Gastroesophageal sphincter (tissue), 4 donors: ENCODE measurements around the gene CCDC54. TPM values are rescaled to one million over a fixed set of nuclear protein-coding genes. Genes with fewer than 3 reads are reported as not detected.

Experiments used
- ATAC-seq: fragments of 150-250 bp; one replicate; pipeline ENCODE4 v1.9.1; 2016; ENCODE audit warnings: mild to moderate bottlenecking, moderate library complexity
- H3K27ac ChIP-seq, 4 donors: fragments of 200-600 bp; sonication (generic) in 3 of 4; 1 replicate in 3 of 4; 2 replicates in 1 of 4; pipeline ENCODE4 v1.5.1; 2016 to 2019
- H3K27me3 ChIP-seq: fragments of 200-600 bp; sonication (generic); one replicate; pipeline ENCODE4 v1.5.1; 2019
- H3K36me3 ChIP-seq, 2 donors: fragments of 200-600 bp; sonication (generic); one replicate each; pipeline ENCODE4 v1.5.1; 2019; ENCODE audit warnings: control low read depth in 1 of 2
- H3K4me1 ChIP-seq, 3 donors: fragments of 200-600 bp; sonication (generic); 1 replicate in 2 of 3; 2 replicates in 1 of 3; pipeline ENCODE4 v1.5.1; 2016 to 2019; ENCODE audit warnings: control low read depth in 2 of 3
- H3K4me3 ChIP-seq, 2 donors: fragments of 200-600 bp; sonication (generic); one replicate each; pipeline ENCODE4 v1.5.1; 2019; ENCODE audit warnings: mild to moderate bottlenecking in 1 of 2, moderate library complexity in 1 of 2
- H3K9me3 ChIP-seq, 3 donors: fragments of 200-600 bp; sonication (generic); one replicate each; pipeline ENCODE4 v1.5.1; 2017 to 2019; ENCODE audit warnings: control low read depth in 2 of 3
- CTCF ChIP-seq, 4 experiments: fragments of 200-600 bp in 2 of 4; fragments of 450-650 bp in 2 of 4; sonication (generic) in 1 of 4; IDR thresholded peaks; one replicate each; pipeline ENCODE4 v1.5.1; 2017 to 2019; ENCODE audit warnings: antibody characterized with exemption in 4 of 4, mild to moderate bottlenecking in 2 of 4, moderate library complexity in 2 of 4
- EP300 ChIP-seq: sonication (generic); formaldehyde crosslinking; IDR thresholded peaks from one replicate; pipeline ENCODE4 v1.6.1; 2017; ENCODE audit warnings: antibody characterized with exemption, mild to moderate bottlenecking
- POLR2A ChIP-seq, 2 donors: fragments of 450-650 bp; IDR thresholded peaks; one replicate each; pipeline ENCODE4 v1.6.1; 2017; ENCODE audit warnings: antibody characterized with exemption in 2 of 2, mild to moderate bottlenecking in 2 of 2, moderate library complexity in 1 of 2
- POLR2AphosphoS5 ChIP-seq: sonication (generic); formaldehyde crosslinking; IDR thresholded peaks from one replicate; pipeline ENCODE4 v1.6.1; 2017; ENCODE audit warnings: antibody characterized with exemption
- WGBS, 2 donors: methylation state at CpG; one replicate each; pipeline ENCODE4 v1.1.5; 2018; ENCODE audit warnings: low coverage in 1 of 2; 5-methylcytosine and 5-hydroxymethylcytosine counted together
- total RNA-seq, 4 donors: library from RNA; depleted of rRNA; stranded (reverse); fragments of >200 nt; gene quantifications; one replicate each; pipeline ENCODE4 v1.1.0, GENCODE V29; 2016

The CCDC54 gene
- total RNA-seq, 4 donors from 2014 or later = not detected

DNA sequence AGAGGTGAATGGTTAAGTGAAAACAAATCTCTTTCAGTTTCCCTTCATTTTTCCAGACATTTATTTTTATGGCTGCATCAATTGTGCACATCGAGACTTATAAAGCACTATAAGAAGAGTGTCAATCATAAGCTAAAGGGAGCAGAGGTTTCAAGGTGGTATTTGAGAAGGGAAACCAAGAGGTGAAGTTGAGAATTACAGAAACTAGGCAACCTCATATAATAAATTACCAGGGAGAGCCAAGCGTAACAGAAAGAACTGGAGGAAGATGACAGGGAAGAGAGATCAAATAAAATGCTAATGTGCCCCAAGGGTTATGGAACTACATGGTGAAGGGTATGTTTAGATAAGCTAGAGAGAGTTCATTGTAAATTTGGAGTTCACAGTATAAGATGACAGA lies 6.3 kb upstream of the CCDC54 start:
- Histone ChIP-seq H3K27me3 (no peaks in the 10 kb centered on the region), H3K4me3 (no peak overlapping the region), H3K9me3 (no peaks in the 10 kb centered on the region), H3K36me3 (no peaks in the 10 kb centered on the region), H3K27ac (no peak overlapping the region), H3K4me1 (no peaks in the 10 kb centered on the region)
- WGBS, 2 donors = 69 to 85% methylated on average over 2 of the region's 2 CpGs
- TF ChIP-seq EP300 (no peak), POLR2A (IDR thresholded peaks at IDR 0.05) (no peak), POLR2AphosphoS5 (no peak), CTCF (IDR thresholded peaks at IDR 0.05) (no peak)
- no peak for ATAC-seq

- H3K27ac ChIP-seq = no peak overlapping the region
These were observed 4.7 kb upstream of the CCDC54 start for GRCh38 chr3:107372506-107372905.

GRCh38 chr3:107373896-107374295 lies 3.3 kb upstream of the CCDC54 start:
- ATAC-seq = no peak
- no peaks in the 10 kb centered on the region for H3K4me1 ChIP-seq
- 73 to 86% methylated on average over 6 of the region's 6 CpGs for WGBS, 2 donors
- no peaks in the 10 kb centered on the region for H3K36me3 ChIP-seq
- H3K9me3 ChIP-seq = no peaks in the 10 kb centered on the region
- H3K27me3 ChIP-seq = no peaks in the 10 kb centered on the region
- TF ChIP-seq POLR2A (IDR thresholded peaks at IDR 0.05) = no peak
- no peak for TF ChIP-seq POLR2AphosphoS5
- TF ChIP-seq CTCF (IDR thresholded peaks at IDR 0.05) = no peak
- TF ChIP-seq EP300 = no peak
- no peak overlapping the region for H3K27ac ChIP-seq
- H3K4me3 ChIP-seq = no peak overlapping the region

More at GRCh38 chr3:107372506-107372905, 4.7 kb upstream of the CCDC54 start:
- Histone ChIP-seq H3K27me3 (no peaks in the 10 kb centered on the region), H3K4me3 (no peak overlapping the region), H3K9me3 (no peaks in the 10 kb centered on the region), H3K36me3 (no peaks in the 10 kb centered on the region), H3K4me1 (no peaks in the 10 kb centered on the region)
- 78 to 85% methylated on average over 6 of the region's 6 CpGs for WGBS, 2 donors
- no peak for ATAC-seq
- TF ChIP-seq CTCF (IDR thresholded peaks at IDR 0.05) (no peak), POLR2AphosphoS5 (no peak), POLR2A (IDR thresholded peaks at IDR 0.05) (no peak), EP300 (no peak)

DNA sequence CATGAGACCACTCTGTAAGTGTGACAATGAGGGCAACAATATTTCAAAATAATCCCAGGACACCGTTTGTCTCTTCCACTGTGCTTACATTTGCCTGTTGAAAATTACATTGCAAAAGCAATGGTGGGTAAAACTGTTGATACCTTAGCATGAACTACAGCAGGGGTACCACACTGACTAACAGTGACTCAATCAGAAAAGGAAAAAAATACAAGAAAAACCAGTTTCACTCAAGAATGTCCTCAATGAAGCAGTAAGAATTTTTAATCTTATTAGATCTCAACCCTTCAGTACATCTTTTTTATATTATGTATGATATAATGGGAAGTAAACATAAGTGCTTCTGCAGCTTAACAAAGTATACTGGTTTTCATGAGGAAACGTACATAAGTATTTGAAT lies 1.6 kb upstream of the CCDC54 start:
- ATAC-seq = no peak
- Histone ChIP-seq H3K4me1 (no peaks in the 10 kb centered on the region), H3K9me3 (no peaks in the 10 kb centered on the region), H3K27ac (no peak overlapping the region), H3K4me3 (no peak overlapping the region), H3K36me3 (no peaks in the 10 kb centered on the region), H3K27me3 (no peaks in the 10 kb centered on the region)
- no peak for TF ChIP-seq CTCF (IDR thresholded peaks at IDR 0.05)
- TF ChIP-seq EP300 = no peak
- no peak for TF ChIP-seq POLR2AphosphoS5
- TF ChIP-seq POLR2A (IDR thresholded peaks at IDR 0.05) = no peak
- 53 to 74% methylated on average over 2 of the region's 2 CpGs for WGBS, 2 donors

- Histone ChIP-seq H3K27me3 (no peaks in the 10 kb centered on the region), H3K36me3 (no peaks in the 10 kb centered on the region), H3K9me3 (no peaks in the 10 kb centered on the region), H3K4me3 (no peak overlapping the region), H3K4me1 (peaks cover 0 to 7% (median 0%) of the 10 kb centered on the region in 3 donors), H3K27ac (no peak overlapping the region)
- TF ChIP-seq EP300 = no peak
- no peak for TF ChIP-seq POLR2A (IDR thresholded peaks at IDR 0.05)
- no peak for TF ChIP-seq POLR2AphosphoS5
- no peak for TF ChIP-seq CTCF (IDR thresholded peaks at IDR 0.05)
- no peak for ATAC-seq
- 17 to 30% methylated on average over 4 of the region's 4 CpGs for WGBS, 2 donors
These were observed 5.4 kb downstream of the CCDC54 start for GRCh38 chr3:107382631-107383030.
